Lower leg skin (tissue), 3 donors: ENCODE measurements around the gene YTHDF1.

Experiments used
- CTCF ChIP-seq, 3 donors: fragments of 450-650 bp; IDR thresholded peaks; one replicate each; pipeline ENCODE4 v1.5.1; 2016; ENCODE audit warnings: antibody characterized with exemption in 3 of 3, mild to moderate bottlenecking in 3 of 3, moderate library complexity in 2 of 3
- POLR2A ChIP-seq, 2 donors: fragments of 450-650 bp; IDR thresholded peaks; one replicate each; pipeline ENCODE4 v1.6.1; 2016 to 2017; ENCODE audit warnings: antibody characterized with exemption in 2 of 2, mild to moderate bottlenecking in 1 of 2, moderate library complexity in 1 of 2

GRCh38 chr20:63214514-63214913, 1.4 kb downstream of the YTHDF1 start:
- no peak for TF ChIP-seq POLR2A (IDR thresholded peaks at IDR 0.05)
- no peak for TF ChIP-seq CTCF (IDR thresholded peaks at IDR 0.05)
